ENCODE measurements around the gene AP1B1.

DNA sequence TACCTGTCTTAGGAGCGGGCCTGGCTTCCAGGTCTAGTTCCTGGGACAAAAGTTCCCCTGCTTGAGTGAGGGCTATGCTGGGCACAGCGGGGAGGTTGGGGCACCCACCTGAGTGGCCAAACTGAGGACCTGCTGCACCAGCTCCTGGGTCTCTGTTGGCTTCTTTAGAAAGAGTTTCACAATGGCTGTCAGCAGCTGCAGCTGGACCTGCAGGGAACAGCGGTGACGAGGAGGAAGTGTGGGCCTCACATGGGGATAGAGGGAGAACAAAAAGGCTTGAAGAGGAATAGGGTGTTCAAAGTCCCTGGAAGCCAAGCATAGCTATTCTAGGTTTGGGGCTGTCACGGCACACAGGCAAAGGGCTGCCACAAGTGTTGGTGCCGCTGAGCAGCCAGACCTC, 46.2 kb downstream of the AP1B1 start:
- TF ChIP-seq, protein P1, sequence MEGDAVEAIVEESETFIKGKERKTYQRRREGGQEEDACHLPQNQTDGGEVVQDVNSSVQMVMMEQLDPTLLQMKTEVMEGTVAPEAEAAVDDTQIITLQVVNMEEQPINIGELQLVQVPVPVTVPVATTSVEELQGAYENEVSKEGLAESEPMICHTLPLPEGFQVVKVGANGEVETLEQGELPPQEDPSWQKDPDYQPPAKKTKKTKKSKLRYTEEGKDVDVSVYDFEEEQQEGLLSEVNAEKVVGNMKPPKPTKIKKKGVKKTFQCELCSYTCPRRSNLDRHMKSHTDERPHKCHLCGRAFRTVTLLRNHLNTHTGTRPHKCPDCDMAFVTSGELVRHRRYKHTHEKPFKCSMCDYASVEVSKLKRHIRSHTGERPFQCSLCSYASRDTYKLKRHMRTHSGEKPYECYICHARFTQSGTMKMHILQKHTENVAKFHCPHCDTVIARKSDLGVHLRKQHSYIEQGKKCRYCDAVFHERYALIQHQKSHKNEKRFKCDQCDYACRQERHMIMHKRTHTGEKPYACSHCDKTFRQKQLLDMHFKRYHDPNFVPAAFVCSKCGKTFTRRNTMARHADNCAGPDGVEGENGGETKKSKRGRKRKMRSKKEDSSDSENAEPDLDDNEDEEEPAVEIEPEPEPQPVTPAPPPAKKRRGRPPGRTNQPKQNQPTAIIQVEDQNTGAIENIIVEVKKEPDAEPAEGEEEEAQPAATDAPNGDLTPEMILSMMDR (IDR thresholded peaks at IDR 0.05): no peak
- no peak for TF ChIP-seq POLR2A (IDR thresholded peaks at IDR 0.05)
- TF ChIP-seq POLR2AphosphoS5 (IDR thresholded peaks at IDR 0.05): no peak
- TF ChIP-seq EP300 (IDR thresholded peaks at IDR 0.05): no peak

Data from suprapubic skin (tissue), 4 donors.